KMS-11 (cell line): ENCODE measurements around the gene TTC1.

Experiments used
- H2AFZ ChIP-seq: fragments of 200-600 bp; sonication (generic); 2 replicates; pipeline ENCODE4 v1.6.1; 2016; ENCODE audit warnings: antibody characterized with exemption, mixed run types, low read depth
- H3K27ac ChIP-seq: fragments of 200-600 bp; sonication (generic); 2 replicates; pipeline ENCODE4 v1.6.1; 2016; ENCODE audit warnings: mild to moderate bottlenecking, mixed run types
- H3K27me3 ChIP-seq: fragments of 200-600 bp; sonication (generic); 2 replicates; pipeline ENCODE4 v1.6.1; 2017; ENCODE audit warnings: mild to moderate bottlenecking, low read depth, mixed run types, moderate library complexity; ENCODE audit not compliant: insufficient read depth
- H3K36me3 ChIP-seq: fragments of 200-600 bp; sonication (generic); 2 replicates; pipeline ENCODE4 v1.6.1; 2017; ENCODE audit warnings: mild to moderate bottlenecking, mixed run types; ENCODE audit not compliant: insufficient read depth
- H3K4me1 ChIP-seq: fragments of 200-600 bp; sonication (generic); 2 replicates; pipeline ENCODE4 v1.6.1; 2016; ENCODE audit warnings: mild to moderate bottlenecking, low read depth, mixed run types; ENCODE audit not compliant: poor library complexity, severe bottlenecking
- H3K4me2 ChIP-seq: fragments of 200-600 bp; sonication (generic); 2 replicates; pipeline ENCODE4 v1.7.0; 2016; ENCODE audit warnings: mild to moderate bottlenecking, mixed run types
- H3K4me3 ChIP-seq: fragments of 200-600 bp; sonication (generic); IDR thresholded peaks from 2 replicates; pipeline ENCODE4 v1.6.1; 2017; ENCODE audit warnings: low read depth, low read length, mixed read lengths; ENCODE audit not compliant: insufficient read depth
- H3K79me2 ChIP-seq: fragments of 200-600 bp; sonication (generic); 2 replicates; pipeline ENCODE4 v1.6.1; 2016; ENCODE audit warnings: low read depth, mixed run types; ENCODE audit not compliant: insufficient read depth
- H3K9ac ChIP-seq: fragments of 200-600 bp; sonication (generic); 2 replicates; pipeline ENCODE4 v1.6.1; 2016; ENCODE audit warnings: mild to moderate bottlenecking, mixed run types
- H4K20me1 ChIP-seq: fragments of 200-600 bp; sonication (generic); 2 replicates; pipeline ENCODE4 v1.6.1; 2016; ENCODE audit warnings: mild to moderate bottlenecking, mixed run types; ENCODE audit not compliant: insufficient read depth
- TF ChIP-seq, protein P1 (sequence below): fragments of 200-600 bp; sonication (generic); conservative IDR thresholded peaks from 2 replicates; pipeline ENCODE4 v1.6.1; 2017; ENCODE audit warnings: low read depth, mild to moderate bottlenecking, antibody characterized with exemption, low read length, moderate library complexity, mixed read lengths

TTC1 gene

DNA sequence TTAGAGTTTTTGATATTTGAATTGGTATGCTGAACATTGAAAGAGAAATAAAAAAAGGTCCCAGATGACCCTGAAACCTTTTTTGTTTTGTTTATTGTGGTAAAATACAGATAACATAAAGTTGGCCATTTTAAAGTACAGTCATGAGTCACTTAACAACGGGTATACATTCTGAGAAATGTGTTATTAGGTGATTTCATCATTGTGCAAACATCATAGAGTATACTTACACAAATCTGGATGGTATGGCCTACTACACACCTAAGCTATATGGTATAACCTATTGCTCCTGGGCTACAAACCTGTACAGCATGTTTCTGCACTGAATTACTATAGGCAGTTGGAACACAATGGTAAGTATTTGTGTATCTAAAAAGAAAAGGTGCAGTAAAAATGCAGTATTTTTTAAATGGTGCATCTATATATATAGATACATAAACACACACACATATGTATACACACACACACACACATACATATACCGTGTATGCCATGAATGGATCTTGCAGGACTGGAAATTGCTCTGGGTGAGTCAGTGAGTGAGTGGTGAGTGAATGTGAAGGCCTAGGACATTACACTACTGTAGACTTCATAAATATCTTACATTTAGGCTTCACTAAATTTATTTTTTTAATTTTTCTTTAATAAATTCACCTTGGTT, 31.0 kb downstream of the TTC1 start:
- Histone ChIP-seq H3K4me2 (no peak overlapping the region), H3K36me3 (no peaks in the 10 kb centered on the region), H3K27me3 (no peaks in the 10 kb centered on the region), H3K4me1 (no peaks in the 10 kb centered on the region), H3K9ac (no peak overlapping the region), H4K20me1 (no peaks in the 10 kb centered on the region), H3K4me3 (no peak overlapping the region), H2AFZ (no peak overlapping the region), H3K27ac (no peak overlapping the region), H3K79me2 (no peaks in the 10 kb centered on the region)
- TF ChIP-seq, protein P1, sequence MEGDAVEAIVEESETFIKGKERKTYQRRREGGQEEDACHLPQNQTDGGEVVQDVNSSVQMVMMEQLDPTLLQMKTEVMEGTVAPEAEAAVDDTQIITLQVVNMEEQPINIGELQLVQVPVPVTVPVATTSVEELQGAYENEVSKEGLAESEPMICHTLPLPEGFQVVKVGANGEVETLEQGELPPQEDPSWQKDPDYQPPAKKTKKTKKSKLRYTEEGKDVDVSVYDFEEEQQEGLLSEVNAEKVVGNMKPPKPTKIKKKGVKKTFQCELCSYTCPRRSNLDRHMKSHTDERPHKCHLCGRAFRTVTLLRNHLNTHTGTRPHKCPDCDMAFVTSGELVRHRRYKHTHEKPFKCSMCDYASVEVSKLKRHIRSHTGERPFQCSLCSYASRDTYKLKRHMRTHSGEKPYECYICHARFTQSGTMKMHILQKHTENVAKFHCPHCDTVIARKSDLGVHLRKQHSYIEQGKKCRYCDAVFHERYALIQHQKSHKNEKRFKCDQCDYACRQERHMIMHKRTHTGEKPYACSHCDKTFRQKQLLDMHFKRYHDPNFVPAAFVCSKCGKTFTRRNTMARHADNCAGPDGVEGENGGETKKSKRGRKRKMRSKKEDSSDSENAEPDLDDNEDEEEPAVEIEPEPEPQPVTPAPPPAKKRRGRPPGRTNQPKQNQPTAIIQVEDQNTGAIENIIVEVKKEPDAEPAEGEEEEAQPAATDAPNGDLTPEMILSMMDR, result no peak

DNA sequence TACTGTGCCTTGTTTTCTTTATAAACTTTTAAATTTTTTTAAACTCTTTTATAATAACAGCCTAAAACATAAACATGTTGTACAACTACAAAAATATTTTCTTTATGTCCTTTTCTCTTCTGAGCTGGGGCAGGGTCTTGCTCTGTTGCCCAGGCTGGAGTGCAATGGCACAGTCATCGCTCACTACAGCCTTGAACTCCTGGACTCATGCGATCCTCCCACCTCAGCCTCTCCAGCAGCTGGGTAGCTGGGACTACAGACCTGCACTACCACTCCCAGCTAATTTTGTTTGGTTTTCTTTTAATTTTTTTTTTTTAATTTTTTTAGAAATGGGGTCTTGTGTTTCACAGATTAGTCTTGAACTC, 31.5 kb downstream of the TTC1 start:
- H3K27me3 ChIP-seq, result no peaks in the 10 kb centered on the region
- TF ChIP-seq, protein P1, result no peak

DNA sequence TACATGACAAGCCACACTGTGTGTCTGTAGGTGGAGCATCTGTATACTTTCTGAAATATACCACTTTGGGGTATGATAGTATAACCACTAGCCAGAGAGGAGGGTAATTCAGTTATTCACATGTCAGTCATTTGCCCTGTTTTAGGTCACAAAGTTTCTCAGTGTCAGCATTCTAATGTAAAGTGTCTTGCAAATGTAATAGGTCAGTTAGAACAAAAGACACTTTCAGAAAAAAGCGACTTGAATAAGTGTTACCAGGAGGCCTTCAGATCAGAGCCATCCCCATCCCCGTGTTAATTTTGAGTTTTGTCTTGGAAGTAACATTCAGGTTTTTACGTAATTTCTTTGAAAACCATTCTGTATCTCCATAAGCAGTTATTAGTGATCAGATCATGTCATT, 33.7 kb downstream of the TTC1 start:
- H3K79me2 ChIP-seq, result no peaks in the 10 kb centered on the region
- TF ChIP-seq, protein P1, result no peak
- H3K4me1 ChIP-seq, result no peaks in the 10 kb centered on the region
- H3K27ac ChIP-seq, result no peak overlapping the region
- H2AFZ ChIP-seq, result no peak overlapping the region
- H3K4me2 ChIP-seq, result no peak overlapping the region
- no peak overlapping the region for H3K4me3 ChIP-seq
- H3K36me3 ChIP-seq, result no peaks in the 10 kb centered on the region
- H4K20me1 ChIP-seq, result no peaks in the 10 kb centered on the region
- no peaks in the 10 kb centered on the region for H3K27me3 ChIP-seq
- H3K9ac ChIP-seq, result no peak overlapping the region

More for the DNA sequence above, 31.5 kb downstream of the TTC1 start:
- no peaks in the 10 kb centered on the region for H4K20me1 ChIP-seq
- H3K4me3 ChIP-seq, result no peak overlapping the region
- no peaks in the 10 kb centered on the region for H3K36me3 ChIP-seq
- no peaks in the 10 kb centered on the region for H3K79me2 ChIP-seq
- no peaks in the 10 kb centered on the region for H3K4me1 ChIP-seq
- no peak overlapping the region for H3K27ac ChIP-seq
- no peak overlapping the region for H2AFZ ChIP-seq
- no peak overlapping the region for H3K4me2 ChIP-seq
- no peak overlapping the region for H3K9ac ChIP-seq

GRCh38 chr5:160044391-160044804, 35.5 kb downstream of the TTC1 start:
- Histone ChIP-seq H3K79me2 (no peaks in the 10 kb centered on the region), H3K27me3 (no peaks in the 10 kb centered on the region), H2AFZ (no peak overlapping the region), H4K20me1 (no peaks in the 10 kb centered on the region), H3K9ac (no peak overlapping the region), H3K4me1 (no peaks in the 10 kb centered on the region), H3K4me3 (no peak overlapping the region), H3K36me3 (no peaks in the 10 kb centered on the region), H3K27ac (no peak overlapping the region), H3K4me2 (no peak overlapping the region)
- TF ChIP-seq, protein P1, result no peak
